AG20443 (cell line): Measurements from ENCODE around the gene ENOX1.

Experiments
- DNase-seq: peaks from one replicate; pipeline ENCODE4 v3.0.0; 2012; ENCODE audit warnings: low spot score, mixed read lengths

ENOX1 gene

GRCh38 chr13:43545317-43545874 is 241.4 kb downstream of the ENOX1 start:
- no peak for DNase-seq

- no peak for DNase-seq
These were observed 242.1 kb downstream of the ENOX1 start for GRCh38 chr13:43544631-43545030.

- DNase-seq: no peak
These were observed 242.8 kb downstream of the ENOX1 start for GRCh38 chr13:43544011-43544410.

- DNase-seq: no peak
These were observed 243.4 kb downstream of the ENOX1 start for GRCh38 chr13:43543331-43543730.

GRCh38 chr13:43537124-43537523 is 249.6 kb downstream of the ENOX1 start:
- DNase-seq: no peak

GRCh38 chr13:43529796-43530195 is 257.0 kb downstream of the ENOX1 start:
- DNase-seq: no peak

GRCh38 chr13:43528992-43529391 is 257.8 kb downstream of the ENOX1 start:
- DNase-seq: no peak

GRCh38 chr13:43522788-43523187 is 264.0 kb downstream of the ENOX1 start:
- DNase-seq: peak; percentile 60

GRCh38 chr13:43520351-43520750 is 266.4 kb downstream of the ENOX1 start:
- no peak for DNase-seq

- no peak for DNase-seq
These were observed 267.9 kb downstream of the ENOX1 start for GRCh38 chr13:43518833-43519232.

GRCh38 chr13:43516401-43516833 is 270.4 kb downstream of the ENOX1 start:
- DNase-seq: peak; percentile 64

- DNase-seq: no peak
These were observed 271.2 kb downstream of the ENOX1 start for GRCh38 chr13:43515531-43515930.

- DNase-seq: no peak
These were observed 272.5 kb downstream of the ENOX1 start for GRCh38 chr13:43514311-43514710.

GRCh38 chr13:43512221-43512620 is 274.6 kb downstream of the ENOX1 start:
- DNase-seq: no peak

GRCh38 chr13:43510956-43511901 is 275.5 kb downstream of the ENOX1 start:
- no peak for DNase-seq

- no peak for DNase-seq
These were observed 291.0 kb downstream of the ENOX1 start for GRCh38 chr13:43495732-43496131.

GRCh38 chr13:43494206-43494605 is 292.6 kb downstream of the ENOX1 start:
- no peak for DNase-seq

GRCh38 chr13:43493496-43494000 is 293.2 kb downstream of the ENOX1 start:
- no peak for DNase-seq

- no peak for DNase-seq
These were observed 294.0 kb downstream of the ENOX1 start for GRCh38 chr13:43492745-43493144.

- no peak for DNase-seq
These were observed 294.5 kb downstream of the ENOX1 start for GRCh38 chr13:43492311-43492710.

GRCh38 chr13:43489233-43489632 is 297.5 kb downstream of the ENOX1 start:
- DNase-seq: no peak

GRCh38 chr13:43487885-43488284 is 298.9 kb downstream of the ENOX1 start:
- DNase-seq: no peak

GRCh38 chr13:43487461-43487860 is 299.3 kb downstream of the ENOX1 start:
- no peak for DNase-seq
